Activated T-helper 2 cell treated with anti-CD3 and anti-CD28 coated beads, Interferon-gamma antibody, Interleukin-2, Interleukin-4, amounts not matched to agents 10 μg/mL and 5 μg/mL and 100 μg/mL, durations not matched to agents 14 hours and 24 hours and 36 hours (primary cell): ENCODE data around the gene POU3F3. TPM values are rescaled to one million over a fixed set of nuclear protein-coding genes. Genes with fewer than 3 reads are reported as not detected.

Experiments used
- DNase-seq: peaks from one replicate; pipeline ENCODE4 v3.0.0; 2021; ENCODE audit warnings: low spot score
- H3K27ac Mint-ChIP-seq: one replicate; pipeline ENCODE4 v1.8.0; 2021; ENCODE audit warnings: mixed read lengths
- H3K27me3 Mint-ChIP-seq: one replicate; pipeline ENCODE4 v1.8.0; 2021; ENCODE audit warnings: low read depth, mixed read lengths
- H3K36me3 Mint-ChIP-seq: one replicate; pipeline ENCODE4 v1.8.0; 2021; ENCODE audit warnings: low read depth, mixed read lengths
- H3K4me1 Mint-ChIP-seq: one replicate; pipeline ENCODE4 v1.8.0; 2021; ENCODE audit warnings: low read depth, mixed read lengths
- H3K4me3 Mint-ChIP-seq: one replicate; pipeline ENCODE4 v1.8.0; 2021; ENCODE audit warnings: low read depth, mild to moderate bottlenecking, moderate library complexity, mixed read lengths
- H3K9me3 Mint-ChIP-seq: one replicate; pipeline ENCODE4 v1.8.0; 2021; ENCODE audit warnings: mixed read lengths
- intact Hi-C: fragments of 100-400 bp; cut with micrococcal nuclease; formaldehyde crosslinking; loops from one replicate; pipeline ENCODE4 v1.15.1; 2023
- total RNA-seq: library from RNA; stranded (reverse); gene quantifications from 2 replicates; pipeline ENCODE4 v1.2.3, GENCODE V29; 2022

The POU3F3 gene
- total RNA-seq, 1 donor from 2014 or later = not detected

DNA sequence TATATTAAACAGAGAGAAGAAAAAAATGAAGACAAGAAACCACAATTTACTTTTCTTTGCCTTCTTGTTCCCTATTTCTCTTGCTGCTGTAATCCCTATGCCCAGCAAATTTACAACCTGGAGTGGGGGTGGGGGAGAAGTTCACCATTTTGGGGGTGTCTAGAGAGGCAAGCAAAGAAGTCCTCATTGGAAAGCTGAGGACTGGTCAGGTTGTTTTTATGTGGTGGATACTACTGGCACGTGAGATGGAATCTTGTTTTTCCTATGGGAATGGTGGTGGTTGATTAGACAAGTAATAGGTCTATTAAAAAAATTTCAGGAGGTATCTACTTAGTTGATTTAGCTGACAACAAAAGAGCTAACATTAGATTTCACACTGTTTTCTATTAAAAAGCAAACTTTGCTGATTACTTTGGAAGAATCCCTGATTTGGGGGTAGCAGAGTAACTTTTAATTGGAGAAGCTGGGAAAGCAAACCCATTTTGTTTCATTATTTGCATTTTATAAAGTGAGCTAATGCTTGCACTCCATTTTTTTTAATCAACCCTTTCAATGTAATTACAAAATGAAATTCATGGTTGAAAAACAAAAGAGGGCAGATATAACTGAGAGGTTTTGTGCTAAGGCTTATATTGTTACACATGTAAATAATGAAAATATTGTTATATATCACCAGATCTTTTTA, 6.0 kb downstream of the POU3F3 start:
- H3K4me3 Mint-ChIP-seq = no peak overlapping the region
- no peak overlapping the region for H3K27ac Mint-ChIP-seq
- no peaks in the 10 kb centered on the region for H3K9me3 Mint-ChIP-seq
- peaks cover 4% of the 10 kb centered on the region for H3K4me1 Mint-ChIP-seq
- DNase-seq = no peak
- H3K27me3 Mint-ChIP-seq = peaks cover 71% of the 10 kb centered on the region
- no peaks in the 10 kb centered on the region for H3K36me3 Mint-ChIP-seq
- intact Hi-C loops = no loop called here

DNA sequence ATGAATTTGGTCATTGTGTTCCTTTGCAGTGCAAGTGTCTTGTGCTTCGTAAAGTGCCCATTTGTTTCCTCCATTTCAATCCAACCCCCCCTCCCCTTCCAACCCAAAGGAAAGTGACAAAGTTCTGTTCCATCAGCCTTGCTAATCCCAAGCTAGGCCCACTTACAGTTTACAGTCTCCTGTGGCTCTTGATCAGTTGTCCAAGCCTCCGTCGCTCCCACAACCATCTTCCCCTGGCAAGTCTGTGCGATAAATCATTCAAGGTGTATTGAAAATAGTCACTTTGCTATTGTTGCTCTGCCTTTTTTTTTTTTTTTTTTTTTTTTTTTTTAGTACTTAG, 6.5 kb downstream of the POU3F3 start:
- intact Hi-C loops = no loop called here
- Mint-ChIP-seq H3K27me3 (peaks cover 76% of the 10 kb centered on the region), H3K36me3 (no peaks in the 10 kb centered on the region), H3K9me3 (no peaks in the 10 kb centered on the region), H3K4me3 (no peak overlapping the region), H3K4me1 (peaks cover 4% of the 10 kb centered on the region), H3K27ac (no peak overlapping the region)
- no peak for DNase-seq

DNA sequence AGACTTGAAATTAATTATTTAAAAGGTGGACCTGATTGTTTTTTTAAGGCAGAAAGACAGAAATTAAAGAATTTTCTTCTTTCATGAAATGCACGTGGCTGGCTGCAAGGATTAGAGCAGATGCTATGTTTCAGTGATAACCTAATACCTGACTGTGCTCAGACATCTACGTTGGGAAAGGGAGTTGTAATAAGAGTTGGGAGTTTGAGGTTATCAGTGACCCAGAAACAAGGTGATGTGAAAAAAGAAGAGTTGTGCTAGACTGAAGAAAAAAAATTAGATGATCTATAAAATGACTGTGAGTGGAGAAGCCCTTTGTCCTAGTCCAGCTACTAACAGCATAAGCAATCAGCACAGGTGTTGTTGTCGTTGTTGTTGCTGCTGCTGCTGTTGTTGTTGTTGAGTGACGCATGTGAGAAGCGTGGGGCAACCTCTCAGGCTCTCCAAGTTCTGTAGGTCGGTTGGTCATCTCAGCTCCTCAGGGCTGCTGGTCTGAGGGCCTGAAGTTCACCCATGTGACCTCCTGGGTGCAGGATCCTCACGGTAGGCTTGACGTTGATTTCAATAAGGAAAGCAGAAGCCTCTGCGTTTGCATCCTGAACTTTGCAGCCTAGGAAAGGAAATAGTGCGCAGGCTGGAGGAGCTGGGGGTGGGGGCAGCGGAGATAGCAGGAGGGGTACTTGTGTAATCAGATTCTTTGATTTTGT, 7.6 kb downstream of the POU3F3 start:
- Mint-ChIP-seq H3K36me3 (no peaks in the 10 kb centered on the region), H3K9me3 (no peaks in the 10 kb centered on the region), H3K4me3 (no peak overlapping the region), H3K27me3 (peaks cover 85% of the 10 kb centered on the region), H3K4me1 (peaks cover 4% of the 10 kb centered on the region), H3K27ac (no peak overlapping the region)
- intact Hi-C loops = no loop called here
- no peak for DNase-seq

DNA sequence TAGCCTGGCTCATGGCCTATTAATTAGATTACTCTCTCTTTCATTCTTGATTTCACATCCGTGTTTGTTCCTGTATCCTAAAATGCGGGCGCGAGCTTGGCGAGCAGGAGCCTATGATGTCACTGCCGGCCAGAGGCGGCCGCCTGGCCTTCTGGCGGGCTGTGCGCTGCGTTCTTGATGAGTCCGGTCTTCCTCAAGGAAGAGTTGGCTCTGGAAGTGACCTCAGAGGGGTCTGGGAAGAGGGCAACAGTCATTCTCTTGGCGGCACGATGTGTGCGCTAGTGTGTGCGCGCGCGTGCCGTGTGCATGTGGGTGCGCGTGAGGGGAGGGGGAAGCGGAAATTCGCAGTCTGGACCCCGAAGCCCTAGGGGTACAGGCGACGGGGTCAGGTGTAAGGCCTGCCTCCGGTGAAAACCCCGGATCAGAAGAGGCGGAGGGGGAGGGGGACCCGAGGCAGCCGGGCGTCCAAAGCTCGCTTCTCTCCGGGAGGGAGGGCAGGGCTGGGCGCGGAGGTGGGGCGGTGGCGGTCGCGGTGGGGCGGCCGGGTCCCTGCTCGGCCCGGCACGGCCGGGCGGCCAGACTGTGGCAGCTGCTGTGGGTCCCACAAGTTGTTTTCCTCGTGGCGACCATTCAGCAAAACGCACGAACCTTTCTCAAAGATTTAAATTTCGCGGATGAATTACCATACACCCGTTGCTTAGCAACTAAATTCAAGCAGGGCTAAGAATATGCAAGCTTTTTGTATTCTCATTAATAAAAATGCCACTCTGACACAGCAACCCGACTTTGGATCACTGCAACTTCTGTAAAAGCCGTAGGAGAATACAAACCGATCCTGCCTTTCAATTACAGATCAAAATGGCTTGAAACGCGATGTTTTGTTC, 8.4 kb downstream of the POU3F3 start:
- Mint-ChIP-seq H3K36me3 (no peaks in the 10 kb centered on the region), H3K27ac (no peak overlapping the region), H3K4me1 (peaks cover 3% of the 10 kb centered on the region), H3K4me3 (no peak overlapping the region), H3K9me3 (no peaks in the 10 kb centered on the region), H3K27me3 (peaks cover 86% of the 10 kb centered on the region)
- intact Hi-C loops = no loop called here
- no peak for DNase-seq

DNA sequence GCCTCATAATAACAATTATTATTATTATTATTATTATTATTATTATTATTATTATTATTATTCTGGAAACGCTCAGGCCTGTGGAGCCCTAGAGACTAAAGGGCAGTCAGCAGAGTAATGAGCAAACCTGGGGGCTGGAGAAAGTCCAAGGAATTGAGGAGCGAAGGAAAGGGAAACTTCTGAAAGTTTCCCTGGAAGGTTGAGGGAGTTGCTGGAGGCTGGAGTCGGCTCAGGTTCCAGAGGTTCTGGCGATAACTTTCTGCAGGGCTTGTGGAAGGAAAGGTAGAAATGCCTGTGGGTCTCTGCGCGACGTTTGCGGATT, 9.2 kb downstream of the POU3F3 start:
- Mint-ChIP-seq H3K9me3 (no peaks in the 10 kb centered on the region), H3K27ac (no peak overlapping the region), H3K4me1 (no peaks in the 10 kb centered on the region), H3K27me3 (peaks cover 87% of the 10 kb centered on the region), H3K36me3 (no peaks in the 10 kb centered on the region), H3K4me3 (no peak overlapping the region)
- intact Hi-C loops = no loop called here
- no peak for DNase-seq

DNA sequence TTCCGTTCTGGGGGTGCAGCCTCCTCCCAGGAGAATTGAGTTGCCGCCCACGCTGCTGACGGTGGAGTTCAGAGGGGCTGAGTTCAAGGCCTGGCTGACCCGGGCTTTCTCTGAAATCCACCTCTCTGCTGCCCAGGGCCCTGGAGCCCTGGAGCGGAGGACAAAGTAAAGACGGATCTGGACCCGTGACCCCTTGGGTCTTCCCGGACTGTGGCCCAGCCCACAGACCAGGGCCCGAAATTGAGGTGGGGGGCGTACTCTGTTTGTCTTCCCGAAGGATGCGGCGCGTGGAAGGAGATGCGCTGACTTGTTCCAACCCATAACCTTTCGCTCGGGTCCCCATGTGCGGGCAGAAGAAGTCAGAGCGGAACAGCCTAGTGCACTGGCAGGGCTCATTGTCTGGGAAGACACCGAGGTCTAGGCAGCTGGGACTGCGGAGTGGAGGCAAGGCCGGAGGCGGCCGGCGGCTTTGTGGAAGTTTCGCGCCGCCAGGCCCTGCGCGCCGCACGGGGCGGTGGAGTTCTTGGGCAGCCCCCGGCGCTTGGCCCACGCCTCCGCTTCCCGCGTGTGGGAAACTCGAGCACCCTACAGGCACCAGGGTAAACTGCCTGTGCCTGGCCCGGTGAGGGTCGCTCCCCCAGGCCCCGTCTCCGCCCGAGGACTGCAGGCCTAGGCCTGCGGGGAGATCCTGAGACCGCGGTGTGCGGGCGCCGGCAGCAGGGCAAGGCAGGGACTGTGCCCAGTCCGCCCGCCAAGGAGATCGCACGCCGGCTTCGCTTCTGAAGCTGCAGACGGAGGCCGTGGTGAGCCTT, 9.8 kb downstream of the POU3F3 start:
- no peaks in the 10 kb centered on the region for H3K36me3 Mint-ChIP-seq
- DNase-seq = no peak
- H3K9me3 Mint-ChIP-seq = no peaks in the 10 kb centered on the region
- no peak overlapping the region for H3K4me3 Mint-ChIP-seq
- no peaks in the 10 kb centered on the region for H3K4me1 Mint-ChIP-seq
- no peak overlapping the region for H3K27ac Mint-ChIP-seq
- intact Hi-C loops = no loop called here
- peaks cover 87% of the 10 kb centered on the region for H3K27me3 Mint-ChIP-seq

DNA sequence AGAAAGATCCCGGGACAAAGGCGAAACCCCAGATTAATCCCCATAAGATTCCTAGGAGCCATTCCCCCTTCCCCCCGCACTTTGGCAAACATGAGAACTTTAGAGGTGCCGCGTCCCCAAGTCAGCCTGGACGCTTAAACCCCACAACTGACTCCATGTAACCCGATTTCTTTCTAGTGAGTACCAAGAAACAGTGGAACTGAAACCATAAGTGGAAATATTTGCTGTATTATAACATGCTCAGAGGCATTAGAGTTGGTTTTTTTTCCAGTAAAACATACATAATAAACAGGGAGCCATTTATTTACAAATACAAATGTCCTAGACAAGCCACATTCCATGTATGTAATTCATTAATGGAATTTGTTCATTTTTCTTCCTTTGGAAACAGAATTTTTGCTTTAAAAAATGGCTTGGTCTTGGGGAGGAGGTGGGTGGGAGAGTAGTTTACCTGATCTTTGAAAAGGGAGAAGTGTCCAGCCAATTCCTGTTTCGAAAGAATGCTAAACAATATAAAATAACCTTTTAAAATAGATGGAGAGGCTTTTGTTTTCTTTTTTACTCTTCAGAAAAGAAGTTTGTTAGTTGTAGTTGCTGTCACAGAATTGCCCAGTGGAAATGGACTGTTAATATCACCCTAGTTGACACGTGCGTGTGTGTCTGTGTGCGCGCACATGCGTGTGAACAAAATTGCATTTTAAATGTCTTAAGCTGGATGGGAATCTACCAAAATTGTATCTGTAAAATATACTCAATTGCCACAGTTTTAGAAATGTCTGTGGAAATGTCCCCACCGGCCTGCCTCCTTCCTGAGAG, 10.6 kb downstream of the POU3F3 start:
- H3K4me1 Mint-ChIP-seq = no peaks in the 10 kb centered on the region
- no peak overlapping the region for H3K27ac Mint-ChIP-seq
- intact Hi-C loops = no loop called here
- no peak for DNase-seq
- no peak overlapping the region for H3K4me3 Mint-ChIP-seq
- H3K27me3 Mint-ChIP-seq = peaks cover 87% of the 10 kb centered on the region
- no peaks in the 10 kb centered on the region for H3K36me3 Mint-ChIP-seq
- no peaks in the 10 kb centered on the region for H3K9me3 Mint-ChIP-seq

DNA sequence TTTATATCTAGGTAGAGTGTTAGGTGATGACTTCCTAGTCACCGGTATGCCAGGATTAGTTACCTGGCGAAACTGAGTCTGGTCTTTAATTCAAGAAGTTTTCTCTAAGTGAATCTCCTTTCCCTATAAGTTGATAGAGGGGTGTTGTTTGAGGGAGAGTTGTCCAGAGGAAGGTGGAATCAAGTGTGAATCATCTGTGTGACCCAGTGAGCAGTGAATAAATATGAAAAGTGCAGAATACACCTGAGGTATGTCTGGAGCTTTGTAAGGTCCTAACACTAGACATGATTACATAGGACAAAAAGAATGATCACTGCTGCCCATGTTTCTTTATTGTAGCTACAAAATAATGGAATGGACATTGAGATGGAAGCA, 11.2 kb downstream of the POU3F3 start:
- intact Hi-C loops = no loop called here
- Mint-ChIP-seq H3K4me3 (no peak overlapping the region), H3K27me3 (peaks cover 86% of the 10 kb centered on the region), H3K9me3 (no peaks in the 10 kb centered on the region), H3K4me1 (no peaks in the 10 kb centered on the region), H3K36me3 (no peaks in the 10 kb centered on the region), H3K27ac (no peak overlapping the region)
- no peak for DNase-seq

DNA sequence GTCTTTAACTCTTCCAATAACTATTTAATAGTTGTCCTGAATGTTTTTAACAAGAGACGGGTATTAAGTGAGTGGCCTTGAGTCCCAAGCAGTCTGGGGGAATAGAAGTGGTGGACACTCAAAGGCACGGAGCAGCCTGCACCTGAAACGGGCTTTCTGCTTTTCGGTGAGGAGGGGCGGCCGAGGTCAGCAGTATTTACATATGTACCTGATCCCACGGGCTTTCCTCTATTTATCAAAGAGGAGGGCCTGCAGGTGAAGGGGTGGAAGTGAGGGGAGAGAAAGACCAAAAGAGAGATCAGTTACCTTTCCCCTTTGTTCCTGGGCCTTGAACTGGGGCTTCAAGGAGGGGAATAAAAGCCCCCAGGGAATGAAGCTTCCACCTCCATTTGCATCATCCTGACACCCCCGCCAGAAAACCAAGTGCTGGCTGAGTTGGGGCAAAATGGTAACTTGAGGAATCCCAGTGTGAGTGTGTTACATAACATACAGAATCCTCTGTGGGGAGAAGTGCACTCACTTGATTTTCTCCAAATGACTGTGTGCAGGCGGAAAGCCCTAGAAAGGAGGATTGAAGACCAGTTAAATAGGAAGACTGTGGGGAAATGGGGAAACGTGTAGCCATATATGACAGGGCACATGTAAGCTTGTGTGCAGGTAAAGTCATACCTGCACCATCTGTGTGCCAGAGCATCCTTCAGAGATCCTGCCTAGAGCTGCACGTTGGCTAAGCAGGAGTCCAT, 12.4 kb downstream of the POU3F3 start:
- no peak for DNase-seq
- Mint-ChIP-seq H3K27ac (no peak overlapping the region), H3K27me3 (peaks cover 90% of the 10 kb centered on the region), H3K4me3 (no peak overlapping the region), H3K9me3 (no peaks in the 10 kb centered on the region), H3K4me1 (no peaks in the 10 kb centered on the region), H3K36me3 (no peaks in the 10 kb centered on the region)
- intact Hi-C loops = no loop called here

DNA sequence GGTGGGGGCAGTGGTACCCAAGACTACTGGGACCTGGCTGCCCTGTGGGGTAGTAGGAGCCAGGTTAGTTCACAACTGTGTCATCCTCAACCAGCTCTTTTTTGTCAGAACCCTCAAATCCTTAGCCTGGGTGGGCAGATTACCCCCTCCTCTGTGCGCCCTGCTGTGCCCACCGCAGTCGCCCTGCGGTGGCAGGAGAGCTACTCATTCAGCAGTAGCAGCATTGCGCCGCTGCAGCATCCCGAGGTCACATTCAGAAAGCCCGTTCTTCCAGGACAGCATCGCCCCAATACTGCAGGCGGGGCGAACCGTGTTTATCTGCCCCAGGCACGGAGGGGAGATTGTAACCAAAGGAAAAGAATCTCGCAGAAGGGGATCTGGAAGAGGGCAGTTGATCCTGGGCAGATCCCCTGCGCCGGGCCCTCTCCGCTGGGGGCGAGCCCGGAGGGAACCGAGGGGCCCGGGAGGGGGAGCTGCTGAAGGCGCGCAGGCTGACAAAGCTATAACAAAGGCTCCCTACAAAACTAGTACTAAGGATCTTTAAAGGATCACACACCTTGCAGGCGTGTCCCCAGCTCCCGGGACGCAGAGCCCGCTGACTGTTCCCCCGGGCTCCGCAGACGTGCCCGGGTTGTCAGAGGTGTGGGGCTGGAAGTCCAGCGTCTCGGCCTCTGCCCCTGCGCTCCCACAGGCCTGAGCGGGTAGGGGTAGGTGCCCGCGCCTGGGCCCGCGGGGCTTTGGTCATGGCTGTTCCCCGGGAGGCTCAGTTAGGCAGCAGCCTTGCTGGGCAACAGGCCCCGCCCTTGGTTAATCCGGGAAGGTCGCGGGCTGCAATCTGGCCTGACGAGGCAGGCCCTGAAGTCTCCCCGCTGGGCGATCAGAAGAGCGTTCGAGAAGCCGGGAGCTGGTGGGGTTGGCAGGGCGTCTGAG, 13.2 kb downstream of the POU3F3 start:
- H3K4me1 Mint-ChIP-seq = peaks cover 5% of the 10 kb centered on the region
- no peak overlapping the region for H3K27ac Mint-ChIP-seq
- H3K36me3 Mint-ChIP-seq = no peaks in the 10 kb centered on the region
- peaks cover 90% of the 10 kb centered on the region for H3K27me3 Mint-ChIP-seq
- no peak overlapping the region for H3K4me3 Mint-ChIP-seq
- H3K9me3 Mint-ChIP-seq = no peaks in the 10 kb centered on the region
- DNase-seq = no peak
- intact Hi-C loops = no loop called here
